Activated CD8-positive, alpha-beta T cell treated with anti-CD3 and anti-CD28 coated beads for 36 hours (primary cell): Measurements from ENCODE around the gene KCNN2. TPM values are rescaled to one million over a fixed set of nuclear protein-coding genes. Genes with fewer than 3 reads are reported as not detected.

ENCODE experiments used
- ATAC-seq: fragments of 200-7000 bp; cut with Tn5 transposase; one replicate; pipeline ENCODE4 v1.10.0; 2021; ENCODE audit warnings: mild to moderate bottlenecking, moderate library complexity
- CTCF ChIA-PET: fragments of 350-600 bp; sonication (Branson Sonifier 250); formaldehyde crosslinking; loops from one replicate; lab custom pipeline; 2021; ENCODE audit warnings: antibody characterized with exemption; lab: Charles Lee
- POLR2A ChIA-PET: fragments of 350-600 bp; sonication (Branson Sonifier 250); formaldehyde crosslinking; loops from one replicate; lab custom pipeline; 2021; ENCODE audit warnings: antibody characterized with exemption; lab: Charles Lee
- DNase-seq: peaks from one replicate; pipeline ENCODE4 v3.0.0-alpha.2; 2020
- H3K27ac Mint-ChIP-seq: one replicate; pipeline ENCODE4 v1.8.0; 2021; ENCODE audit warnings: mild to moderate bottlenecking, mixed read lengths
- H3K27me3 Mint-ChIP-seq: one replicate; pipeline ENCODE4 v1.8.0; 2021; ENCODE audit warnings: mixed read lengths
- H3K36me3 Mint-ChIP-seq: one replicate; pipeline ENCODE4 v1.8.0; 2021; ENCODE audit warnings: low read depth, mixed read lengths
- H3K4me1 Mint-ChIP-seq: one replicate; pipeline ENCODE4 v1.8.0; 2021; ENCODE audit warnings: low read depth, mixed read lengths
- H3K4me3 Mint-ChIP-seq: one replicate; pipeline ENCODE4 v1.8.0; 2021; ENCODE audit warnings: mild to moderate bottlenecking, moderate library complexity, mixed read lengths
- H3K9me3 Mint-ChIP-seq: one replicate; pipeline ENCODE4 v1.8.0; 2021; ENCODE audit warnings: mixed read lengths
- CTCF ChIP-seq: fragments of 200-600 bp; IDR thresholded peaks from one replicate; pipeline ENCODE4 v1.8.0; 2022; ENCODE audit warnings: antibody characterized with exemption, mild to moderate bottlenecking
- intact Hi-C: fragments of 100-400 bp; cut with micrococcal nuclease; formaldehyde crosslinking; loops from one replicate; pipeline ENCODE4 v1.10.0; 2022
- total RNA-seq, 2 experiments: library from RNA; stranded (reverse); gene quantifications; one replicate each; pipeline ENCODE4 v1.2.3, GENCODE V29; 2021

KCNN2 gene
- total RNA-seq, 2 experiments from 2014 or later = not detected

DNA sequence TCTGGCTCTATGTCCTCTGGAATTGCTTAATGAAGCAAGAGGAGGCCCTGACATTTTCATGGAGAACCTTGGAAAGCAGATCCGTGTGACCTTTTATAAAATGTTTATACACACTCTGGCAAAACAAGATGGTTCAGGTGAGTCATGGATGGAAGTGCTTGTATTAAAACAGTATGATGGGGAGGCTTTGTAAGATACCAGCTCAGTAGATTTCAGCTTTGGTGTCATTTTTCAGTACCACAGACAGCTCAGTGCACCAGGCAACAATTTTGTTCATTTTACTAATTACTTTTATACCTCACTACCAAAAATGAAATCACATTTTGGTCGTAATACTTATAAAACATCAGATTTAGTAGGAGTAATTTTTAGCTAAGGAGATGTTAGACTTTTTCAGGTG is 5.2 kb downstream of the KCNN2 start:
- no peak for TF ChIP-seq CTCF
- Mint-ChIP-seq H3K4me1 (no peaks in the 10 kb centered on the region), H3K36me3 (no peaks in the 10 kb centered on the region), H3K27ac (no peak overlapping the region), H3K4me3 (no peak overlapping the region), H3K9me3 (no peaks in the 10 kb centered on the region), H3K27me3 (peaks cover 24% of the 10 kb centered on the region)
- intact Hi-C loops = no loop called here
- CTCF ChIA-PET = interaction anchor here (1.5 kb wide), 1 partner anchor 8 kb away, joined by 3 read pairs; no protein-coding TSS in a partner anchor
- no peak for DNase-seq
- POLR2A ChIA-PET = no interaction called here
- no peak for ATAC-seq

GRCh38 chr5:114369680-114370417 is 8.0 kb downstream of the KCNN2 start:
- no peaks in the 10 kb centered on the region for H3K9me3 Mint-ChIP-seq
- CTCF ChIA-PET = no interaction called here

DNA sequence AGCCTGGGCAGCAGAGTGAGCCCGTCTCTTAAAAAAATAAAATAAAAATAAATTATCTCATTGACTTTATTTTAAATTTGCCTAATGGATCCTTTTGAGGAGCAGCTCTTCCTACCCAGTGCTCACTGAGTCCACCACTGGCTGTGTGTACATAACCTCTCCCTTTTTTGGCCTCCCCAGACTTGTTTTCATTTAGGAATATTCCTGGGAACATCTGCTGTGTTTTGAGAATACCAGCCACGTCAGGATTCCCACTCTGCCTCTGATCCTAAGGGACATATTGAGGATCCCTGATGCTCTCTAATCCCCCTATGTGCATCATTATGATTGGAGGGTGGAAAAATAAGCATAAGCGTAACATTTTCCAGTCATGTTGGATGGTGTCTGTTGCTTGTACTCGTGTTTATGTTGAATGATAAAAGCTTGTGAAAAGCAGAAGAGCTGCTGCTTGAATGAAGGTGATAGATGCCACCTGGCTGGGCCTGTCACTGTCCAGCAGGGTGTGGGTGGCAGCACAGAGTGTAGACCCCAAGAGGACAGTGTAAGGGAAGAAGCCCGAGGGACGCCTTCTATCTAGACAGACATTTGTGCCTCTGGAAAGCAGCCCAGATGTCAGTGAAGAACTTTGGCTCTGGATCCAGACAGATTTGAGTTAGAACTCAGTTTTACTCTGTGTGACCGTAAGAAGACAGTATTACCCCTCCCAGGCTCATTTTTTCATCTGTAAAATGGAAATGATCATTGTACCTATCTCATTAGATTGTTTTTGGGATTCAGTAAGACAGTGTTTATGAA is 15.4 kb downstream of the KCNN2 start:
- Mint-ChIP-seq H3K9me3 (no peaks in the 10 kb centered on the region), H3K4me3 (no peak overlapping the region), H3K27me3 (no peaks in the 10 kb centered on the region), H3K27ac (no peak overlapping the region), H3K4me1 (no peaks in the 10 kb centered on the region), H3K36me3 (no peaks in the 10 kb centered on the region)
- TF ChIP-seq CTCF = no peak
- intact Hi-C loops = no loop called here
- no peak for DNase-seq
- ATAC-seq = no peak
- ChIA-PET CTCF (no interaction called here), POLR2A (no interaction called here)

More at GRCh38 chr5:114369680-114370417, 8.0 kb downstream of the KCNN2 start:
- Mint-ChIP-seq H3K27ac (no peak overlapping the region), H3K27me3 (peaks cover 2% of the 10 kb centered on the region), H3K4me1 (no peaks in the 10 kb centered on the region), H3K36me3 (no peaks in the 10 kb centered on the region), H3K4me3 (no peak overlapping the region)
- no peak for TF ChIP-seq CTCF
- ATAC-seq (no peak), DNase-seq (no peak)
- intact Hi-C loops = no loop called here
- POLR2A ChIA-PET = no interaction called here

GRCh38 chr5:114377946-114378345 is 16.1 kb downstream of the KCNN2 start:
- Mint-ChIP-seq H3K27me3 (no peaks in the 10 kb centered on the region), H3K9me3 (no peaks in the 10 kb centered on the region), H3K4me1 (no peaks in the 10 kb centered on the region), H3K27ac (no peak overlapping the region), H3K36me3 (no peaks in the 10 kb centered on the region), H3K4me3 (no peak overlapping the region)
- ChIA-PET POLR2A (no interaction called here), CTCF (no interaction called here)
- DNase-seq (no peak), ATAC-seq (no peak)
- no peak for TF ChIP-seq CTCF
- intact Hi-C loops = no loop called here

DNA sequence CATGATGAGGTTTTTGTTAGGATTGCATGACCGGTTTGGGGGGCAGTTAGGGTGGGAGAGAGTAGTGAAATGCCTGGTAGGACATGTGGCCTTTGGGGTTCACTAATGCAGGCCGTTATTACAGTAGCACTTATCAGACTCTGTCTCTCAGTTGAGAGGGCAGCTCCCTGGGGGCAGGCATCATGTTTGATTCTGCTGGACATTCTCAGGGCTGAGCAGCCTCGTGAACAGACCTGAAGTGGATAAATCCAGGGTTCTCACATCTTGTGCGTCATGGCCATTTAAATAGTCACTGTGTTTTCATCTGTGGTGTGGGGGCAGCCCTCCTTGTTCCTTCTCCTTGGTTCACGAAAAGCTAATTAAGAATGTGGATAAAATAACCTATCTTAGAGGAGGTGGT is 18.9 kb downstream of the KCNN2 start:
- ChIA-PET POLR2A (no interaction called here), CTCF (interaction anchor here (0.6 kb wide), 1 partner anchor 441 kb away, joined by 3 read pairs; no protein-coding TSS in a partner anchor)
- no peaks in the 10 kb centered on the region for H3K36me3 Mint-ChIP-seq
- H3K9me3 Mint-ChIP-seq = no peaks in the 10 kb centered on the region
- H3K27ac Mint-ChIP-seq = no peak overlapping the region
- H3K4me1 Mint-ChIP-seq = no peaks in the 10 kb centered on the region
- intact Hi-C loops = no loop called here
- no peak overlapping the region for H3K4me3 Mint-ChIP-seq
- TF ChIP-seq CTCF = no peak
- DNase-seq (no peak), ATAC-seq (no peak)
- H3K27me3 Mint-ChIP-seq = peaks cover 2% of the 10 kb centered on the region
